Prostate gland (tissue), 2 donors: Measurements from ENCODE around the gene GRIK2. TPM values are rescaled to one million over a fixed set of nuclear protein-coding genes. Genes with fewer than 3 reads are reported as not detected.

Source experiments
- DNase-seq: peaks from one replicate; pipeline ENCODE4 v3.0.0-alpha.2; 2019; ENCODE audit warnings: low spot score
- H3K27ac ChIP-seq, 2 donors: fragments of 200-600 bp; sonication (generic); 2 replicates each; pipeline ENCODE4 v1.5.1; 2017 to 2019
- H3K27me3 ChIP-seq: fragments of 200-600 bp; sonication (generic); replicated peaks from 2 replicates; pipeline ENCODE4 v1.5.1; 2019; ENCODE audit not compliant: insufficient read depth
- H3K36me3 ChIP-seq, 2 donors: fragments of 200-600 bp; sonication (generic); 1 replicate in 1 of 2; 2 replicates in 1 of 2; pipeline versions ENCODE4 v1.5.1 to v1.8.1; 2017 to 2019
- H3K4me1 ChIP-seq: fragments of 200-600 bp; sonication (generic); replicated peaks from 2 replicates; pipeline ENCODE4 v1.5.1; 2019
- H3K4me3 ChIP-seq, 2 donors: fragments of 200-600 bp; sonication (generic); 2 replicates each; pipeline ENCODE4 v1.5.1; 2017 to 2019
- H3K9me3 ChIP-seq: fragments of 200-600 bp; sonication (generic); 2 replicates; pipeline ENCODE4 v1.5.1; 2017
- POLR2A ChIP-seq: fragments of 450-650 bp; IDR thresholded peaks from one replicate; pipeline ENCODE4 v1.6.1; 2016; ENCODE audit warnings: antibody characterized with exemption, mild to moderate bottlenecking
- POLR2AphosphoS5 ChIP-seq: sonication (generic); formaldehyde crosslinking; IDR thresholded peaks from one replicate; pipeline ENCODE4 v1.6.1; 2017; ENCODE audit warnings: antibody characterized with exemption
- WGBS: methylation state at CpG from one replicate; pipeline ENCODE4 v1.1.5; 2018; 5-methylcytosine and 5-hydroxymethylcytosine counted together
- intact Hi-C: fragments of 100-400 bp; cut with DNase I; formaldehyde crosslinking; loops from one replicate; pipeline ENCODE4 v1.14.2; 2022
- total RNA-seq, 2 donors: library from RNA; depleted of rRNA; stranded (reverse); fragments of >200 nt; gene quantifications; one replicate each; pipeline ENCODE4 v1.1.0, GENCODE V29; 2016
- TF ChIP-seq, protein P1 (sequence below), 4 experiments: fragments of 200-600 bp in 2 of 4; fragments of 450-650 bp in 2 of 4; sonication (generic) in 2 of 4; IDR thresholded peaks; 1 replicate in 3 of 4; 2 replicates in 1 of 4; pipeline ENCODE4 v1.5.1; 2016 to 2019; ENCODE audit warnings: antibody characterized with exemption in 4 of 4, mild to moderate bottlenecking in 2 of 4, moderate library complexity in 2 of 4

Gene GRIK2
- total RNA-seq, 2 donors from 2014 or later: 2.6 to 15.7 TPM

DNA sequence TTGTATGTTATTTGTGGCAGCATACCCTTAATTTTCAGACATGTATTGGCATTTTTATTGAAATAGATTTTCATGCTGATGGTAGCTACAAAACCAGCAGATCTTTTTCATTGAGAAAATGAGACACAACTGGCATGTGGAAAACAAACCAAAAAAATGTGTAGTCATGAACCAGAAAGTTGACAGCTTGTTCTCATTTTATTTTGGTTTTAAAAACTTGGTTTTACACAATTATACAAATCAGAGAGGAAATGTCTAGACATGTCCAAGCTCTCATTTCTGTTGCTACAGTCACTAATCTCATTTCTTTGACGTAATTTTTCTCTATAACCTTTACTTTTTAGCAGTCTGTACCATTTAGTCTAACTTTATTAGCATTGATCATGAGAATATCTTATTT lies 85.4 kb downstream of the GRIK2 start:
- Histone ChIP-seq H3K4me3 (no peak overlapping the region), H3K4me1 (no peaks in the 10 kb centered on the region), H3K9me3 (no peaks in the 10 kb centered on the region), H3K36me3 (no peaks in the 10 kb centered on the region), H3K27me3 (no peaks in the 10 kb centered on the region), H3K27ac (no peak overlapping the region)
- 100% methylated on average over 1 of the region's 1 CpG for WGBS
- intact Hi-C loops: no loop called here
- TF ChIP-seq, protein P1, sequence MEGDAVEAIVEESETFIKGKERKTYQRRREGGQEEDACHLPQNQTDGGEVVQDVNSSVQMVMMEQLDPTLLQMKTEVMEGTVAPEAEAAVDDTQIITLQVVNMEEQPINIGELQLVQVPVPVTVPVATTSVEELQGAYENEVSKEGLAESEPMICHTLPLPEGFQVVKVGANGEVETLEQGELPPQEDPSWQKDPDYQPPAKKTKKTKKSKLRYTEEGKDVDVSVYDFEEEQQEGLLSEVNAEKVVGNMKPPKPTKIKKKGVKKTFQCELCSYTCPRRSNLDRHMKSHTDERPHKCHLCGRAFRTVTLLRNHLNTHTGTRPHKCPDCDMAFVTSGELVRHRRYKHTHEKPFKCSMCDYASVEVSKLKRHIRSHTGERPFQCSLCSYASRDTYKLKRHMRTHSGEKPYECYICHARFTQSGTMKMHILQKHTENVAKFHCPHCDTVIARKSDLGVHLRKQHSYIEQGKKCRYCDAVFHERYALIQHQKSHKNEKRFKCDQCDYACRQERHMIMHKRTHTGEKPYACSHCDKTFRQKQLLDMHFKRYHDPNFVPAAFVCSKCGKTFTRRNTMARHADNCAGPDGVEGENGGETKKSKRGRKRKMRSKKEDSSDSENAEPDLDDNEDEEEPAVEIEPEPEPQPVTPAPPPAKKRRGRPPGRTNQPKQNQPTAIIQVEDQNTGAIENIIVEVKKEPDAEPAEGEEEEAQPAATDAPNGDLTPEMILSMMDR (IDR thresholded peaks at IDR 0.05): no peak
- DNase-seq: no peak

DNA sequence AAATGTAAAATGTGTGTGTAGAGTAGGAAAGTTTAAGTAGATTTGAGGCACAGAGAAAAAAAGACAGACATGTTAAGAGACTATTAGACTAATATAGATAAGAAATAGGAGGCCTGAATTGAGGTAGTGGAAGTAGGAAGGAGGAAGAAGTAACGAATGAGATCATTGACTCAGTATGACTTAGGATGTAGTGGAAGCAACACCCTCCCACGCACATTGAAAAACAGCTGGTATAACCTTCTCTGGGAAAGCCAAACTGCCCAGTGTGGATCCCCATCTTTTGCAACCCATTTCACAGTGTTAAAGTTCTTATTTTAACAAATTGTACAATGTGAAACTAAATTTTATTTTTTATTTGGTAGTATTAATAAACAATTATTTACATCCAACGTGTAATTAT lies 89.1 kb downstream of the GRIK2 start:
- H3K4me1 ChIP-seq: no peaks in the 10 kb centered on the region
- DNase-seq: no peak
- TF ChIP-seq, protein P1 (IDR thresholded peaks at IDR 0.05): no peak
- TF ChIP-seq POLR2AphosphoS5 (no peak), POLR2A (no peak)
- no peaks in the 10 kb centered on the region for H3K36me3 ChIP-seq
- H3K4me3 ChIP-seq: no peak overlapping the region
- no peaks in the 10 kb centered on the region for H3K9me3 ChIP-seq
- no peak overlapping the region for H3K27ac ChIP-seq
- H3K27me3 ChIP-seq: no peaks in the 10 kb centered on the region
- intact Hi-C loops: no loop called here
- 86% methylated on average over 3 of the region's 3 CpGs for WGBS

DNA sequence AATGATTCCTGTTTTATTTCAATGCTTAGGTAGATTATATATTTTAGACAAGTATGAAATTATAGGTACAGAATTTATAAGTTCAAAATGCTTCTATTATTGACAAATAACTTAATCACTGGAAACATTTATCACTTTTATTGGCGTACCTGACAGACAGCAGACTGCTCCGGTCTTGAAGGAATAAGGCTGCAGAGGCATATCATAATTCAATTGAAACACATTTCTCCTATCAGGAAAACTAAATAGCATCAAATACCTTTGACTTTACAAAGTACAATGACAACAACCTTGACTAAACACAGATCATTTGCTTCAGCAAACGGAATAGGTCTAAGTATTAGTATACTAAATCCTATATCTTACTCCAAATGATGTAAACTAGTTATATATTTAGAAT lies 91.3 kb downstream of the GRIK2 start:
- H3K36me3 ChIP-seq: no peaks in the 10 kb centered on the region
- H3K9me3 ChIP-seq: no peaks in the 10 kb centered on the region
- no peak for DNase-seq
- 93% methylated on average over 3 of the region's 3 CpGs for WGBS
- intact Hi-C loops: no loop called here
- no peaks in the 10 kb centered on the region for H3K27me3 ChIP-seq
- no peaks in the 10 kb centered on the region for H3K4me1 ChIP-seq
- no peak overlapping the region for H3K4me3 ChIP-seq
- TF ChIP-seq POLR2A (no peak), POLR2AphosphoS5 (no peak)
- TF ChIP-seq, protein P1 (IDR thresholded peaks at IDR 0.05): no peak
- H3K27ac ChIP-seq: no peak overlapping the region

DNA sequence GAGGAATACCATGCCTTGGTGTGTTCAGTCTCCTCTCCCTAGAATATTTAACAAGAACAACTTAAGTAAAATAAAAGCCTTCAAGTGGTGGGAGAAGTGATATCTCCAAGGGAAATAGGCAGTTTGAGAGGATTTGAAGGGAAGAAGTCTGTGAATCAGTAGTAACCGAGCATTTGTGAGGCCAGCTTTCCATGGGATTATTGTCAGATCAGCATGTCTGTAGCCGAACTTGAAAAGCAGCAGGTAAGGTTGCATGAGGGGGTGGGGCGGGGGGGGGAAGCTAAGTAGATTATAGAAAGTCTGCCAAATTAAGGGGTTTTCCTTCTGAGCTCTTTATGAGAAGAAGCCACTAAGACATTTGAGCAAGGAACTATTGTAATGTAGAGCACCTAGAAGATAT lies 92.6 kb downstream of the GRIK2 start:
- H3K4me1 ChIP-seq: no peaks in the 10 kb centered on the region
- TF ChIP-seq POLR2AphosphoS5 (no peak), POLR2A (no peak)
- TF ChIP-seq, protein P1 (IDR thresholded peaks at IDR 0.05): no peak
- H3K27me3 ChIP-seq: no peaks in the 10 kb centered on the region
- intact Hi-C loops: no loop called here
- no peak for DNase-seq
- no peaks in the 10 kb centered on the region for H3K36me3 ChIP-seq
- no peak overlapping the region for H3K4me3 ChIP-seq
- WGBS: 48% methylated on average over 3 of the region's 3 CpGs
- H3K9me3 ChIP-seq: no peaks in the 10 kb centered on the region
- H3K27ac ChIP-seq: no peak overlapping the region

DNA sequence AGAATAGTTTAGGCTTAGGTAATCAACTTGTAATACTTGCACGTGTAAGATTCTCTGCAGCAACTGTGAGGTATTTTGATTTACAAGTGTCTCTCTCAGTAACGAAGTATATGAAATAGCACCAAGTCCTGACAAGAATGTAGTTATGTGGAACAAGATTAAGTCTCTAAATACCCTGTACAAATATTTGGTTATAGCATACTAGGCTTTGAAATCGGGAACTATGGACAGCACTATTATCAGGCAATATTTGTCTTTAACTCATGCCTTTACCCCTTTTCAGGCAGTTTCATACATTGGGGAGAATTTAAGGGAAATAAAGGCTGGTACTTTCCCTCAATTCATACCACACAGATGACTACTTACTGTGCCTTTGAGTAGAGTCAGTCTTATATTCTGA lies 93.2 kb downstream of the GRIK2 start:
- H3K9me3 ChIP-seq: no peaks in the 10 kb centered on the region
- DNase-seq: no peak
- intact Hi-C loops: no loop called here
- TF ChIP-seq POLR2A (no peak), POLR2AphosphoS5 (no peak)
- TF ChIP-seq, protein P1 (IDR thresholded peaks at IDR 0.05): no peak
- no peaks in the 10 kb centered on the region for H3K36me3 ChIP-seq
- H3K4me3 ChIP-seq: no peak overlapping the region
- H3K27me3 ChIP-seq: no peaks in the 10 kb centered on the region
- no peak overlapping the region for H3K27ac ChIP-seq
- H3K4me1 ChIP-seq: no peaks in the 10 kb centered on the region
- WGBS: 40% methylated on average over 3 of the region's 3 CpGs
